NK-92 treated with Interleukin-12 subunit alpha and Interleukin-12 subunit beta, amount 100 ng/mL, for 24 hours (cell line): ENCODE data around the gene TMEM150A.
"Not testable (repeated sequence)": the region's sequence is repeated elsewhere in the genome, so short reads cannot be mapped to it uniquely, and the experiment has no call there.

Experiments used
- DNase-seq: peaks from one replicate; lab custom pipeline; 2025; lab: John Stamatoyannopoulos, UW

The TMEM150A gene

GRCh38 chr2:85564144-85564563 is 38.3 kb downstream of the TMEM150A start:
- no peak for DNase-seq

GRCh38 chr2:85561280-85562212 is 41.0 kb downstream of the TMEM150A start, which contains the start of gene GGCX:
Gene GGCX, minus strand, starts transcription at chr2:85561493. Its CDS starts 65 bp downstream, at chr2:85561428.
- DNase-seq = peak; percentile 90

- peak; percentile 38 for DNase-seq
These were observed 41.7 kb downstream of the TMEM150A start for GRCh38 chr2:85560812-85561279.

- not testable (repeated sequence) for DNase-seq
These were observed 42.1 kb downstream of the TMEM150A start for GRCh38 chr2:85560403-85560726.

- no peak for DNase-seq
These were observed 44.3 kb downstream of the TMEM150A start for GRCh38 chr2:85558160-85558559.

- no peak for DNase-seq
These were observed 45.4 kb downstream of the TMEM150A start for GRCh38 chr2:85557130-85557529.

GRCh38 chr2:85554980-85555612 is 47.4 kb downstream of the TMEM150A start:
- DNase-seq = no peak

GRCh38 chr2:85553184-85553583 is 49.3 kb downstream of the TMEM150A start:
- no peak for DNase-seq

- DNase-seq = peak; percentile 55
These were observed 50.5 kb downstream of the TMEM150A start for GRCh38 chr2:85551698-85552678.

- DNase-seq = no peak
These were observed 52.0 kb downstream of the TMEM150A start for GRCh38 chr2:85550486-85550885.

- no peak for DNase-seq
These were observed 52.7 kb downstream of the TMEM150A start for GRCh38 chr2:85549826-85550225.

- no peak for DNase-seq
These were observed 53.4 kb downstream of the TMEM150A start for GRCh38 chr2:85549095-85549494.

GRCh38 chr2:85548608-85548900 is 53.9 kb downstream of the TMEM150A start:
- no peak for DNase-seq
